Stomach (tissue), 4 donors: ENCODE results near the gene FMC1.

Source experiments
- CTCF ChIP-seq, 7 experiments: fragments of 450-650 bp in 4 of 7; fragments of 200-600 bp in 3 of 7; sonication (generic) in 3 of 7; IDR thresholded peaks; one replicate each; pipeline ENCODE4 v1.5.1; 2016 to 2019; ENCODE audit warnings: antibody characterized with exemption in 7 of 7, control low read depth in 2 of 7, mild to moderate bottlenecking in 1 of 7
- EP300 ChIP-seq: sonication (generic); formaldehyde crosslinking; IDR thresholded peaks from one replicate; pipeline ENCODE4 v1.6.1; 2017; ENCODE audit warnings: antibody characterized with exemption
- POLR2A ChIP-seq, 4 donors: fragments of 450-650 bp; IDR thresholded peaks; one replicate each; pipeline ENCODE4 v1.6.1; 2016; ENCODE audit warnings: antibody characterized with exemption in 4 of 4, control low read depth in 2 of 4, mild to moderate bottlenecking in 1 of 4, moderate library complexity in 1 of 4
- POLR2AphosphoS5 ChIP-seq, 3 donors: sonication (generic); formaldehyde crosslinking; IDR thresholded peaks; one replicate each; pipeline ENCODE4 v1.6.1; 2016; ENCODE audit warnings: antibody characterized with exemption in 3 of 3

GRCh38 chr7:139393621-139394211, 52.6 kb downstream of the FMC1 start:
- TF ChIP-seq POLR2A (IDR thresholded peaks at IDR 0.05), result no peak
- TF ChIP-seq CTCF (IDR thresholded peaks at IDR 0.05), result no peak
- TF ChIP-seq POLR2AphosphoS5 (IDR thresholded peaks at IDR 0.05), result no peak
- TF ChIP-seq EP300, result no peak
